Ureter (tissue), 1 donor: ENCODE data around the gene SLC7A5. TPM values are rescaled to one million over a fixed set of nuclear protein-coding genes. Genes with fewer than 3 reads are reported as not detected.
"Not testable (repeated sequence)": the region's sequence is repeated elsewhere in the genome, so short reads cannot be mapped to it uniquely, and the experiment has no call there.

Experiments used
- DNase-seq: peaks from one replicate; pipeline ENCODE4 v3.0.0-alpha.2; 2020; ENCODE audit warnings: low spot score
- total RNA-seq: library from RNA; stranded (reverse); gene quantifications from one replicate; pipeline ENCODE4 v1.2.4, GENCODE V29; 2023
- donor health status: DM: yes; HTN: yes; CAD: no.

The SLC7A5 gene
- total RNA-seq, 1 donor from 2014 or later = 91.8 TPM

- DNase-seq = not testable (repeated sequence)
Observed at GRCh38 chr16:87888346-87888745, 19.0 kb upstream of the SLC7A5 start.

- not testable (repeated sequence) for DNase-seq
Observed at GRCh38 chr16:87887931-87888330, 18.6 kb upstream of the SLC7A5 start.

GRCh38 chr16:87885371-87885967 is 16.2 kb upstream of the SLC7A5 start:
- not testable (repeated sequence) for DNase-seq

- no peak for DNase-seq
Observed at GRCh38 chr16:87882436-87883019, 13.2 kb upstream of the SLC7A5 start.

- DNase-seq = no peak
Observed at GRCh38 chr16:87881324-87882200, 12.3 kb upstream of the SLC7A5 start.

GRCh38 chr16:87880117-87880696 is 10.9 kb upstream of the SLC7A5 start:
- no peak for DNase-seq

- DNase-seq = not testable (repeated sequence)
Observed at GRCh38 chr16:87879411-87880013, 10.2 kb upstream of the SLC7A5 start.

- DNase-seq = no peak
Observed at GRCh38 chr16:87878704-87879103, 9.4 kb upstream of the SLC7A5 start.

GRCh38 chr16:87877942-87878507 is 8.7 kb upstream of the SLC7A5 start:
- no peak for DNase-seq

- no peak for DNase-seq
Observed at GRCh38 chr16:87874639-87875427, 5.5 kb upstream of the SLC7A5 start.

GRCh38 chr16:87870418-87871291 is 1.3 kb upstream of the SLC7A5 start:
- DNase-seq = not testable (repeated sequence)

GRCh38 chr16:87869879-87870417 is 641 bp upstream of the SLC7A5 start:
- not testable (repeated sequence) for DNase-seq

GRCh38 chr16:87868254-87869029 is 865 bp downstream of the SLC7A5 start:
- not testable (repeated sequence) for DNase-seq

- DNase-seq = not testable (repeated sequence)
Observed at GRCh38 chr16:87865902-87866555, 3.3 kb downstream of the SLC7A5 start.

- DNase-seq = no peak
Observed at GRCh38 chr16:87864331-87864989, 4.8 kb downstream of the SLC7A5 start.

- not testable (repeated sequence) for DNase-seq
Observed at GRCh38 chr16:87863327-87863635, 6.0 kb downstream of the SLC7A5 start.

- not testable (repeated sequence) for DNase-seq
Observed at GRCh38 chr16:87862597-87863326, 6.5 kb downstream of the SLC7A5 start.
